Mucosa of descending colon (tissue), 3 donors: Measurements from ENCODE around the gene CHIA. TPM values are rescaled to one million over a fixed set of nuclear protein-coding genes. Genes with fewer than 3 reads are reported as not detected.

Source experiments
- ATAC-seq: fragments of 200-7000 bp; cut with Tn5 transposase; one replicate; pipeline ENCODE4 v1.9.1; 2020; ENCODE audit warnings: mild to moderate bottlenecking, moderate library complexity
- DNase-seq, 3 donors: peaks; one replicate each; pipeline ENCODE4 v3.0.0-alpha.2; 2020
- H3K36me3 ChIP-seq: fragments of 200-600 bp; one replicate; pipeline ENCODE4 v1.8.0; 2021; ENCODE audit warnings: low read depth, mild to moderate bottlenecking
- H3K4me1 ChIP-seq: fragments of 200-600 bp; one replicate; pipeline ENCODE4 v1.8.0; 2021; ENCODE audit warnings: low read depth, mild to moderate bottlenecking
- H3K4me3 ChIP-seq: fragments of 200-600 bp; one replicate; pipeline ENCODE4 v1.8.0; 2021; ENCODE audit warnings: mild to moderate bottlenecking
- H3K9me3 ChIP-seq: fragments of 200-600 bp; one replicate; pipeline ENCODE4 v1.8.0; 2021; ENCODE audit warnings: mild to moderate bottlenecking
- CTCF ChIP-seq: fragments of 200-600 bp; IDR thresholded peaks from one replicate; pipeline ENCODE4 v1.8.0; 2022; ENCODE audit warnings: antibody characterized with exemption, mild to moderate bottlenecking
- intact Hi-C, 2 donors: fragments of 100-400 bp; cut with DNase I in 1 of 2; cut with micrococcal nuclease in 1 of 2; formaldehyde crosslinking; loops; one replicate each; pipeline versions ENCODE4 v1.11.0 to v1.11.1; 2022; cut with DNase I, micrococcal nuclease
- total RNA-seq, 3 donors: library from RNA; stranded (reverse); fragmentation: NEBNext Ultra II Directional in 2 of 3; extraction: Animal tissue kit (Norgen Biotek cat#: 25700) in 2 of 3; gene quantifications; one replicate each; pipeline versions ENCODE4 v1.2.1 to v1.2.4, GENCODE V29; 2021 to 2023
- donor health status: DM: no; HTN: no; CAD: no; lungs with moderate emphysema.
- donor health status: DM: no; HTN: no; CAD: no.
- donor health status: DM: no; HTN: yes; CAD: no.

Gene CHIA
- total RNA-seq, 3 donors from 2014 or later = not detected

- Histone ChIP-seq H3K4me1 (no peaks in the 10 kb centered on the region), H3K9me3 (no peaks in the 10 kb centered on the region), H3K36me3 (no peaks in the 10 kb centered on the region), H3K4me3 (no peak overlapping the region)
- ATAC-seq (no peak), DNase-seq (no peak)
- TF ChIP-seq CTCF = no peak
- intact Hi-C loops = no loop called here
These were observed 75.6 kb downstream of the CHIA start for GRCh38 chr1:111366256-111366655.

GRCh38 chr1:111369177-111369576 lies 78.5 kb downstream of the CHIA start:
- ATAC-seq (no peak), DNase-seq (no peak)
- no peaks in the 10 kb centered on the region for H3K36me3 ChIP-seq
- intact Hi-C loops = no loop called here
- H3K4me3 ChIP-seq = no peak overlapping the region
- H3K4me1 ChIP-seq = no peaks in the 10 kb centered on the region
- TF ChIP-seq CTCF = no peak
- H3K9me3 ChIP-seq = no peaks in the 10 kb centered on the region

GRCh38 chr1:111369645-111370044 lies 79.0 kb downstream of the CHIA start:
- Histone ChIP-seq H3K4me1 (no peaks in the 10 kb centered on the region), H3K9me3 (no peaks in the 10 kb centered on the region), H3K4me3 (no peak overlapping the region), H3K36me3 (no peaks in the 10 kb centered on the region)
- intact Hi-C loops = no loop called here
- DNase-seq (no peak), ATAC-seq (no peak)
- TF ChIP-seq CTCF = no peak

Other genes starting within 250 kb of the CHIA start
- gene DRAM2, start 150.8 kb upstream of the CHIA start, total RNA-seq = 10 to 100 TPM; 44.2 to 52.3 (median 48.5) TPM
- gene CEPT1, start 150.6 kb upstream of the CHIA start, total RNA-seq = 10 to 100 TPM; 29.4 to 35.9 (median 31.0) TPM
- 10 to 100 TPM; 42.2 to 65.4 (median 63.3) TPM for gene DENND2D, start 90.2 kb upstream of the CHIA start, total RNA-seq
- 1 to 10 TPM in 2 of 3 donors, under 1 TPM in 1; 0.76 to 3.3 (median 1.1) TPM for gene CHI3L2, start 63.1 kb upstream of the CHIA start, total RNA-seq
- gene OVGP1, start 136.9 kb downstream of the CHIA start, total RNA-seq = 1 to 10 TPM; 2.0 to 3.1 (median 3.0) TPM
- gene WDR77, start 158.4 kb downstream of the CHIA start, total RNA-seq = 10 to 100 TPM; 20.2 to 28.2 (median 23.4) TPM
- gene ATP5PB, start 158.6 kb downstream of the CHIA start, total RNA-seq = 100 to 1,000 TPM; 274 to 427 (median 390) TPM
- 10 to 100 TPM in 2 of 3 donors, 1 to 10 TPM in 1; 4.2 to 21.5 (median 14.7) TPM for gene C1orf162, start 183.1 kb downstream of the CHIA start, total RNA-seq
- 1 to 10 TPM; 1.3 to 8.4 (median 7.5) TPM for gene ADORA3, start 212.8 kb downstream of the CHIA start, total RNA-seq
- gene TMIGD3, start 212.8 kb downstream of the CHIA start, total RNA-seq = 1 to 10 TPM in 2 of 3 donors, under 1 TPM in 1; 0.87 to 5.0 (median 3.5) TPM